SIG-M5 treated with dmso at 0.1 percent for 504 hours (cell line): ENCODE data around the gene SBDS.

Experiments
- DNase-seq: peaks from one replicate; lab custom pipeline; 2025; ENCODE audit not compliant: unreplicated experiment; lab: John Stamatoyannopoulos, UW

SBDS gene

DNA sequence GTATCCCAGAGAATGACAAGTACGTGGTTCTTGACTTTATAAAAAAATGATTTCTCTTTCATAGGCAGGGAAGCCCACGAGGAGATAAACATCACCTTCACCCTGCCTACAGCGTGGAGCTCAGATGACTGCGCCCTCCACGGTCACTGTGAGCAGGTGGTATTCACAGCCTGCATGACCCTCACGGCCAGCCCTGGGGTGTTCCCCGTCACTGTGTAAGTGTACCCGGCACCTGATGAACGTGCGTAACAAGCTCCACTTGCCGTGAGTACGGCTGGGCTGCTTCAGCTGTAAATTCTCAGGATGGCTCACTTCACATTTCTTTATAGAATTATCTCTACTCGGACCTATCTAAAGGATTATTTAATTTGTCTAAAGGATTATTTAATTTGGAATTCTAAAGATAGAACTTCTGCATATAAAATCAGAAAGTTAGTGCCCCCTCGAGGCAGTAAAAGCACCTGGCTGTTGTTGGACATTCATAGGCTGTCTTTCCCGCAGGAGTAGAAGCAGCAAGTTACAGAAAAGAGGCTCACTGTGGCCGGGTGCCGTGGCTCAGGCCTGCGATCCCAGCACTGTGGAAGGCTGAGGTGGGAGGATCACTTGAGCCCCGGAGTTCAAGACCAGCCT is 46.8 kb downstream of the SBDS start:
- DNase-seq, result no peak

GRCh38 chr7:66946545-66946944 is 48.8 kb downstream of the SBDS start:
- no peak for DNase-seq

- DNase-seq, result no peak
Observed at GRCh38 chr7:66939325-66939724, 56.1 kb downstream of the SBDS start.

DNA sequence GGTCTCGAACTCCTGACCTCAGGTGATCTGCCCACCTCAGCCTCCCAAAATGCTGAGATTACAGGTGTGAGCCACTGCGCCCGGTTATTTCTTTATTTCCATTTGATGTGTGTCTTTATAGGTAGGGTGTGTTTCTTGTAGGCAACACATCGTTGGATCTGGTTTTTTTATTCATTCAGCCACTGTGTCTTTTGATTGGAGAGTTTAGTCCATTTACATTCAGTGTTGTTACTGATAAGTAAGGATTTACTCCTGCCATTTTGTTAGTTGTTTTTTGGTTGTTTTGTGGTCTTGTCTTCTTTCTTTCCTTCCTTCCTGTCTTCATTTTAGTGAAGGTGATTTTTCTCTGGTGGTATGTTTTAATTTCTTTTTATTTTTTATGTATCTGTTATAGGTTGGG is 57.4 kb downstream of the SBDS start:
- DNase-seq, result no peak
